Activated naive CD4-positive, alpha-beta T cell treated with anti-CD3 and anti-CD28 coated beads, Interleukin-2, amount 10 ng/mL, durations not matched to agents 7 days and 5 days (primary cell): ENCODE measurements around the gene VWF.
A peak's percentile ranks its signal among the peaks of the same experiment; 100 is the strongest.

Experiments
- CTCF ChIA-PET: fragments of 350-600 bp; sonication (Branson Sonifier 250); formaldehyde crosslinking; loops from one replicate; lab custom pipeline; 2021; ENCODE audit warnings: antibody characterized with exemption; lab: Charles Lee
- DNase-seq: peaks from one replicate; pipeline ENCODE4 v3.0.0-alpha.2; 2020
- H3K27ac Mint-ChIP-seq: one replicate; pipeline ENCODE4 v1.8.0; 2021; ENCODE audit warnings: mild to moderate bottlenecking, moderate library complexity, mixed read lengths
- H3K27me3 Mint-ChIP-seq: one replicate; pipeline ENCODE4 v1.8.0; 2021; ENCODE audit warnings: mild to moderate bottlenecking, mixed read lengths
- H3K36me3 Mint-ChIP-seq: one replicate; pipeline ENCODE4 v1.8.0; 2021; ENCODE audit warnings: mixed read lengths
- H3K4me1 Mint-ChIP-seq: one replicate; pipeline ENCODE4 v1.8.0; 2021; ENCODE audit warnings: mixed read lengths
- H3K4me3 Mint-ChIP-seq: one replicate; pipeline ENCODE4 v1.8.0; 2021; ENCODE audit warnings: mild to moderate bottlenecking, moderate library complexity, mixed read lengths
- H3K9me3 Mint-ChIP-seq: one replicate; pipeline ENCODE4 v1.8.0; 2021; ENCODE audit warnings: mixed read lengths

The VWF gene

DNA sequence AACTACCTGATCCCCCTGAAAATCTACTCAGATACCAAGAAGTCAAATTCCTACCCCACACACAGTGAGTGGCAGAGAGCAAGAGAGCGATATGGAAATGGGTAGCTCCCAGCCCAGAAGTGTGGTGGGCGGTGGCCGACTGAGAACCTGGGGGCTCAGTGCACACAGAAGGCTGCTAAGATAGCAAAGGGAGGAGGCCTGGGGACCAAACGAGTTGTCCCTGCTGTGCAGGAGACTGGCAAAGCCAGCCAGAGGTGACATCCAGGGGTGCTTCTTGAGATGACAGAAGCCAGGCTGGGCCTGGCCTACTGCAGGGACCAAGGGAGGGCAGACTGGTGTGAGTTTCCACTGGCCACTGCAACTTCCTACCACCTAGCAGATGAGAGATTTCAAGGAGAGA lies 52.9 kb downstream of the VWF start:
- H3K27ac Mint-ChIP-seq: no peak overlapping the region
- DNase-seq: no peak
- CTCF ChIA-PET: interaction anchor here (0.8 to 1.8 kb wide), 4 partner anchors 96 to 216 kb away, joined by 3 to 4 read pairs (median 3); no protein-coding TSS in a partner anchor
- H3K4me1 Mint-ChIP-seq: peaks cover 35% of the 10 kb centered on the region
- H3K36me3 Mint-ChIP-seq: no peaks in the 10 kb centered on the region
- H3K27me3 Mint-ChIP-seq: peaks cover 67% of the 10 kb centered on the region
- no peak overlapping the region for H3K4me3 Mint-ChIP-seq
- H3K9me3 Mint-ChIP-seq: no peaks in the 10 kb centered on the region

GRCh38 chr12:6070472-6071257 lies 53.8 kb downstream of the VWF start:
- Mint-ChIP-seq H3K9me3 (no peaks in the 10 kb centered on the region), H3K27ac (no peak overlapping the region), H3K4me3 (no peak overlapping the region), H3K4me1 (peaks cover 29% of the 10 kb centered on the region), H3K27me3 (peaks cover 70% of the 10 kb centered on the region), H3K36me3 (no peaks in the 10 kb centered on the region)
- DNase-seq: no peak
- CTCF ChIA-PET: interaction anchor here (1.1 to 1.8 kb wide), 4 partner anchors 33 to 217 kb away, joined by 3 to 5 read pairs (median 4); no protein-coding TSS in a partner anchor

DNA sequence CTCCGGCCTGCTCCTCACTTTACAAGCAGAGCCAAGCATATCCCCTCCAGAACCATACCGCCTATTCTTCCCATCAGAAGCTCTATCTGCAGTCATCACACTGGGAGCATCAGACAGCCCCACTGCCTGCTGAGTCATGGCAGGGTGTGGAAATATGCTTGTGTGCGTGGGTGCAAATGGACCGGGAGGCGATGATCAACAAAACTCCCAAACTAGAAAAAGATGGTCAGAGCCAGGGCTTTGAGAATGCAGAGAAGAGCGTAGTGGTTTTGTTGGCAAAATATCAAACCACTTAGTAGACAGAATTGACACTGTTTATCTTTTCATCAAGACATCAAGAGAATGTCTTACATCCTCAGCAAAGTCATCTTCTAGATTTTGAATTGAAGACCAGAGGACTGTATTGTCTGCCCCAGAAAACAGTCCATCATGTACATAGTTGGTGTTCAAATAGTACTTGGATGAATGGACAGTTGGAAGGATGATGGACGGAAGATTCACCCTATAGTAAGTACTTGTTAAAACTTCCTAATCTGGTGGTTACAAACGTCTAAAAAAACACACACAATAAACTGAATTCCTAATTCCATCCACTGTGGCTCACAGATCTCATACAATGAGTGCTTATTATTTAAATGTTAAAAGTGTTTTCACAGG lies 54.9 kb downstream of the VWF start:
- peaks cover 65% of the 10 kb centered on the region for H3K27me3 Mint-ChIP-seq
- no peak overlapping the region for H3K4me3 Mint-ChIP-seq
- H3K4me1 Mint-ChIP-seq: peaks cover 18% of the 10 kb centered on the region
- CTCF ChIA-PET: interaction anchor here (1.6 kb wide), 1 partner anchor 32 kb away, joined by 5 read pairs; no protein-coding TSS in a partner anchor
- no peaks in the 10 kb centered on the region for H3K36me3 Mint-ChIP-seq
- H3K9me3 Mint-ChIP-seq: no peaks in the 10 kb centered on the region
- DNase-seq: no peak
- H3K27ac Mint-ChIP-seq: no peak overlapping the region

- Mint-ChIP-seq H3K9me3 (no peaks in the 10 kb centered on the region), H3K27ac (no peak overlapping the region), H3K4me1 (peaks cover 10% of the 10 kb centered on the region), H3K36me3 (no peaks in the 10 kb centered on the region), H3K27me3 (peaks cover 66% of the 10 kb centered on the region), H3K4me3 (no peak overlapping the region)
- CTCF ChIA-PET: interaction anchor here (1.0 kb wide), 1 partner anchor 216 kb away, joined by 4 read pairs; no protein-coding TSS in a partner anchor
- no peak for DNase-seq
Observed at GRCh38 chr12:6068227-6068626, 56.2 kb downstream of the VWF start.

DNA sequence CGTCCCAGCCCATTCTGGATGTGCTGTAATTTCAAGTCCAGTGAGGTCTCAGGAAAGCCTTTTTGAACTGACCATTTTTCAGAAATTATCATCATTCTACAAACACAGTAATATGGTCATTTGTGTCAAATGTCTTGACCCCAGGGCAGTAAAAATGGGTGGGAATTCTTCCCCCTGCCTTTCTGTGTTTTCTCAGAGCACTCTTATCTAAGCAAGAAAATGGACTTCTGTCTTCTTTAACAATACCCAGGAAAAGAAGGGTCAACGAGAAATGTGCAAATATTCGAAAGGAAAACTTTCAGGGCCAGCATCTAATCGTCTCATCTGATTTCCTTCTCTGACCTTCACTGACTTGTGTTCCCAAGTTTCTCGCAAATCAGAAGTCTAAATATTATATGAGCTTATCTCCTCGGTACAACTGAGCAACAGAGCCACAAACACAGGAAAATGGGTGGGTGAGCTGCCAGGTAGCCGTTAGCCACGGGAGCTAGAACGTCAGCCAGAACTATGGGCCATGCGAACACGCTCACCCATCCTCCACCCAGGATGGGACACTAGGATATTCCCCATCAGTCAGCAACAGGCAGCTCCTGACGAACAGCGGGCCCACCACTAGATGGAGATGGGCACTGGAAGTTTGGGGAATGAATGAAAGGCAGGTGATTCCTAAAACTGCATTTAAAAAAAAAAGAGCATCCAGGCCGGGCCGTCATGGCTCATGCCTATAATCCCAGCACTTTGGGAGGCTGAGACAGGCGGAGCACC lies 57.1 kb downstream of the VWF start:
- H3K27me3 Mint-ChIP-seq: peaks cover 65% of the 10 kb centered on the region
- H3K27ac Mint-ChIP-seq: no peak overlapping the region
- CTCF ChIA-PET: interaction anchor here (1.0 kb wide), 1 partner anchor 217 kb away, joined by 4 read pairs; no protein-coding TSS in a partner anchor
- H3K4me1 Mint-ChIP-seq: peaks cover 10% of the 10 kb centered on the region
- DNase-seq: no peak
- no peak overlapping the region for H3K4me3 Mint-ChIP-seq
- H3K36me3 Mint-ChIP-seq: no peaks in the 10 kb centered on the region
- no peaks in the 10 kb centered on the region for H3K9me3 Mint-ChIP-seq

- Mint-ChIP-seq H3K36me3 (no peaks in the 10 kb centered on the region), H3K27ac (no peak overlapping the region), H3K4me1 (peaks cover 10% of the 10 kb centered on the region), H3K27me3 (peaks cover 58% of the 10 kb centered on the region), H3K9me3 (no peaks in the 10 kb centered on the region), H3K4me3 (no peak overlapping the region)
- no peak for DNase-seq
- CTCF ChIA-PET: interaction anchor here (1.0 to 2.3 kb wide), 2 partner anchors 129 to 213 kb away, joined by 3 to 7 read pairs; no protein-coding TSS in a partner anchor
Observed at GRCh38 chr12:6066651-6067050, 57.8 kb downstream of the VWF start.

DNA sequence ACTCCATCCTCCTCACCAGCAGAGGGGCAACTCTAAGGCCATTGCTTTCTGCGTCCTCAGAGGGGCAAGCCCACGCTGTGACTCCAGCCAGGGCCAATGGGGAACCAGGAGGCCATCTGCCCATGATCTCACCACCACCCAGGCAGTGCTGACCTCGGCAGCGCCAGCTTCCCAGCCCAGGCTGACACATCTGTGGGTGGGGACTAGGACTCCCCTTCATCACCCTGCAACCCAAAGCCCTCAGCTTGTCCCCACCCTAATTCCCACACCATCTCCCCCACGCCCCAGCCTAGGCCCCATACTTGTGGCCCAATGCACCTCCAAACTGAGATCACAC lies 58.6 kb downstream of the VWF start:
- no peaks in the 10 kb centered on the region for H3K36me3 Mint-ChIP-seq
- DNase-seq: no peak
- H3K4me3 Mint-ChIP-seq: no peak overlapping the region
- H3K9me3 Mint-ChIP-seq: no peaks in the 10 kb centered on the region
- peaks cover 10% of the 10 kb centered on the region for H3K4me1 Mint-ChIP-seq
- H3K27ac Mint-ChIP-seq: no peak overlapping the region
- peaks cover 53% of the 10 kb centered on the region for H3K27me3 Mint-ChIP-seq
- CTCF ChIA-PET: interaction anchor here (1.0 to 3.1 kb wide), 3 partner anchors 130 to 220 kb away, joined by 3 to 28 read pairs (median 7); no protein-coding TSS in a partner anchor

DNA sequence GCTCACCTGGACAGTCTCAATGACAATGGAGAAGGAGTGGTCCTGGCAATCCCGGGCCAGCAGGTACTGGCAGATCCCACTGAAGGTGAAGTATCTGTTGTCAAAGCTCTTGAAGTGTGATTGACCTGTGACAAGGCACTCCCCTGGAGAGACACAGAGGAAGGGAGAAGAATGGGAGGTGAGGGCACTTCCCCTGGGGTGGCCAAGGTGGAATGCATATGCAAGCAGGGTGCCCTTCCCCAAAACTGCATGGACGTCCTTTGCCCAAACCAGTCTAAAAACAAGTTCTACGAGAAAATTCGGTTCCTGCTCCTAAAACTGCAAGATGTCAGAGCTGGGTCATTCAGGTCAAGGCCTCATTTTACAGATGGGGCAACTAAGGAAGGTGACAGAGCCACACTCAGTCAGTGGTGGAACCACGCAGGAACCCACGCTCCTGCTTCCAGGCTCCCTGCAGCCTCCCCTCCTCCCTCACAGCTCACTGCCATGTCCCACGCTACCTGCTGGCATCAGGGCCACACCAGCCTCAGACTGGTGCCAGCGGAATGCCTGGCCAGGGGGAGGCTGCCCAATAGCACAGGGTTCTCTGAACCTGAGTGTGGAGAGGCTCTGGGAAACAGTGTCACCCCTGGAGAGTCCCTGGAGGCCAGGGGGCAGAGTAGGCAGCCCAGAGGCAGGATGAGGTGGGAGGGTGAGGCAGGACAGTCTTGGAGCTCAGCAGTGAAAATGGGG lies 59.2 kb downstream of the VWF start:
- CTCF ChIA-PET: interaction anchor here (0.6 to 3.1 kb wide), 5 partner anchors 71 to 220 kb away, joined by 3 to 28 read pairs (median 4); no protein-coding TSS in a partner anchor
- Mint-ChIP-seq H3K27me3 (peaks cover 53% of the 10 kb centered on the region), H3K27ac (no peak overlapping the region), H3K4me3 (no peak overlapping the region), H3K36me3 (no peaks in the 10 kb centered on the region), H3K4me1 (peaks cover 10% of the 10 kb centered on the region), H3K9me3 (no peaks in the 10 kb centered on the region)
- no peak for DNase-seq

DNA sequence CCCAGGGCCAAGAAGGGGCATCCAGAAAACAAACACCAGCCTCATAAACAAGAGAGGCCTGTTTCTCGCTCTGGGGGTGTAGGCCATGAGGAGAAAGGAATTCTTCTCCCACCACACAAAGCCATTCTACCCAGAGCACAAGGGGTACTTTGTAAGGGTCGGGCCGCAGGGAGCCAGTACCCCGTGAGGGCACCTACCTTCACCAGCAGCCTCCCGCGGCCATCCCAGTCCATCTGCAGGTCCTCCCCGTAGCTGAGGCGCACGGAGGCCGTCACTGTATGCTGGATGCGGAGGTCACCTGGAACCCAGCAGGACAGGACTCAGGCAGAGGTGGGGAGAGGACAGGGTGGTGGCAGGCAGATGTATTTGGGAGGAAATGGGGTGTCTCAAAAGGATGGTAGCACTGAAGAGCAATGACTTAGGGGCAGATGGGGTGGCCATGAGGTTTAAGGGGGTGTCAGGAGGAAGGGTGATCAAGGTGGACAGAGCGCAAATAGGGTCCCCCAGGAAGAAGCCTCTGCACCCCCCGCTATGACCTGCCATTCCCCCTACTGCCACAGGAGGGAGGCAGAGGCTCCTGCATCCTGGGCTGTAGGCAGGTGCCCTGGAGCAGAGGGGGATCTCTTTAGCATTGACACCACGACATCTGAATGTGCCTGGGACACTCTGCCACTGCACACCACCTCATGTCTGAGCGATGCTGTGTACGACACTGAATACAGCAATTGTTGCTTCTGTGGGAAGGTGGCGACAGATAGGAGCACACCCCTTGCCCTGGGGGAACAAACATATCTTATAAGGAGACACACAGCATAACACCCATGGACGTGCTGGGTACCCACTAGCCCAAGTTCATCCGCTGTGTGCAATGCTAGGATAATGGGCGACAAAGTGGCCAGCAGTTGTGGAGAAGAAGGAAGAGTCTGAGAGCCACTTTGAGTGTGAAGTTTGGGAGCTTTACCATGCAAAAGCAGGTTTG lies 61.4 kb downstream of the VWF start:
- Mint-ChIP-seq H3K4me3 (no peak overlapping the region), H3K36me3 (no peaks in the 10 kb centered on the region), H3K27me3 (peaks cover 54% of the 10 kb centered on the region), H3K9me3 (no peaks in the 10 kb centered on the region), H3K4me1 (no peaks in the 10 kb centered on the region), H3K27ac (no peak overlapping the region)
- DNase-seq: peak; percentile 73
- CTCF ChIA-PET: interaction anchor here (1.0 to 3.1 kb wide), 6 partner anchors 134 to 223 kb away, joined by 3 to 28 read pairs (median 3); no protein-coding TSS in a partner anchor

DNA sequence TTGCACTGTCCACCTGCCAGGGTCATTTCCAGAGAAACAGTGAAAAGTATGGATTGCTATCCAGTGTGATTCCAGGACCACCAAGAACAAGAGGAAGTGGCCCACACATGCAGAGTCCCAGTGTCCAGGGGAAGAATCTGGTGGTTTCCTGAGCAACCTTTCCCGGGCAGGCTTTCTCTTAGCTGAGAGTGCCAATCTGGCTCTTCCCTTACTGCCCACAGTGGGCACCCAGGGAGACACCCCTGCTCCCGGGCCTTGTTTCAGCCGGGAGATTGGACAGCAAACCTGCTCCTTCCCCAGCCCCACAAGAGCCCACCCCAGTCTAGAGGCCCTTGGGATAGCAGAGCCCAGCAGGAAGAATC lies 62.1 kb downstream of the VWF start:
- no peaks in the 10 kb centered on the region for H3K9me3 Mint-ChIP-seq
- peaks cover 59% of the 10 kb centered on the region for H3K27me3 Mint-ChIP-seq
- DNase-seq: no peak
- CTCF ChIA-PET: interaction anchor here (1.0 kb wide), 3 partner anchors 215 to 224 kb away, joined by 3 read pairs; no protein-coding TSS in a partner anchor
- H3K27ac Mint-ChIP-seq: no peak overlapping the region
- no peaks in the 10 kb centered on the region for H3K4me1 Mint-ChIP-seq
- no peak overlapping the region for H3K4me3 Mint-ChIP-seq
- H3K36me3 Mint-ChIP-seq: no peaks in the 10 kb centered on the region

DNA sequence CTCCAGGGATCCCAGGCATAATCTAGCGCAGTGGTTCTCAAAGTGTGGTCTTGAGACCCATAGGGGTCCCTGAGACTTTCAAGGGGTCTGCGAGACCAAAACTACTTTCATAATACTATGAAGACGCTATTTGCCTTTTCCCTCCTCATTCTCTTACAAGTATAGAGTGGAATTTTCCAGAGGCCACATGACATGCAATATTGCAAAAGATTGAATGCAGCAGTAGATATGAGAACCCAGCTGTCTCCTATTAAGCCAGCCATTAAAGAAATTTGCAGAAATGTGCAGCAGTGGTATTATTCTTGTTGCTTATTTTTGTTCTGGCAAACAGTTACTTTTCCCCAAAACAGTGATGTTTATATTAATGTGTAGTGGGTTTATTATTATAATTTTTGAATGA lies 62.8 kb downstream of the VWF start:
- CTCF ChIA-PET: interaction anchor here (1.4 kb wide), 1 partner anchor 223 kb away, joined by 7 read pairs; no protein-coding TSS in a partner anchor
- Mint-ChIP-seq H3K27me3 (peaks cover 62% of the 10 kb centered on the region), H3K4me1 (no peaks in the 10 kb centered on the region), H3K36me3 (no peaks in the 10 kb centered on the region), H3K4me3 (no peak overlapping the region), H3K9me3 (no peaks in the 10 kb centered on the region), H3K27ac (no peak overlapping the region)
- no peak for DNase-seq

DNA sequence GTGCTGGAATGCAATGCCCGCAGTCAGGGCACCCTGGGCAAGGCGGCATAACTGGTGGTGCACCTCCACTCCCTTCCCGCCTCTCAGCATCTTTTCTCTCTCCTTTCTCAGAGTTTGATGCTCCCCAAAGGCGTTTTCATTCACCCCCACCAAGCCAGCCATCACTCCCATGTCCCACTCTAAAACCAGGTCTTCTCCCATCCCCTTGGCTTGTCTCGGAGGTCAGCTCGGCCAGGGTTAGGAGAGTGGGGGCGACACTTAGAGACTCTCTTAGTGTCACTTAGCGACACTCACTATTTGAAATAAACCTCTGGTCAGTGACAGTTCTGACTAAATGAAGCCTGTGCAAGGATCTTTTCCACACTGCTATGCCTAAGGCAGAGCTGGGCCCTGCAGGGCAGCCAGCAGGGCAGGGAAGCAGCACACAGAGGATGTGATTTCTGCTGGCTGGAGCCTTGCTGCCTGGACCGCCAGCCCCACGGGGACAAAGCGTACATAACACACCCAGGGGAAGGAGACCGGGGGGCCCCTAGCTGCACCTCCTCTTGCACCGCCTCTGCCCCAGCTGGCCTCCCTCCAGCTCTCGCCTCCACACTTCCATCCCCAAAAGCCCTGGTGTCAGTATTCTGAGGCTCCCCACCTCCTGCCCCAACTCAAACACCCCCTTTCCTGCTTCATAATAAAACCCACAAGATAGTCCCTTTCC lies 64.5 kb downstream of the VWF start:
- Mint-ChIP-seq H3K27ac (no peak overlapping the region), H3K36me3 (no peaks in the 10 kb centered on the region), H3K9me3 (no peaks in the 10 kb centered on the region), H3K27me3 (peaks cover 56% of the 10 kb centered on the region), H3K4me1 (no peaks in the 10 kb centered on the region), H3K4me3 (no peak overlapping the region)
- no peak for DNase-seq
- CTCF ChIA-PET: interaction anchor here (1.1 kb wide), 1 partner anchor 227 kb away, joined by 3 read pairs; no protein-coding TSS in a partner anchor
